Neutrophil (primary cell): ENCODE data around the gene WAPL.
A peak's percentile ranks its signal among the peaks of the same experiment; 100 is the strongest.

Experiments used
- H3K27ac ChIP-seq: fragments of 200-600 bp; sonication (generic); 2 replicates; pipeline ENCODE4 v1.5.1; 2016; ENCODE audit warnings: mild to moderate bottlenecking, moderate library complexity
- H3K27me3 ChIP-seq: fragments of 200-600 bp; sonication (generic); 2 replicates; pipeline ENCODE4 v1.6.0; 2016; ENCODE audit warnings: mild to moderate bottlenecking
- H3K36me3 ChIP-seq: fragments of 200-600 bp; sonication (generic); 2 replicates; pipeline ENCODE4 v1.5.1; 2017
- H3K4me1 ChIP-seq, 2 experiments: fragments of 200-600 bp in 1 of 2; sonication (generic) in 1 of 2; 1 replicate in 1 of 2; 2 replicates in 1 of 2; pipeline versions ENCODE4 v1.5.1 to v1.6.1; 2013 to 2016; ENCODE audit warnings: low read depth in 1 of 2, low read length in 1 of 2, mild to moderate bottlenecking in 1 of 2, moderate library complexity in 1 of 2; ENCODE audit not compliant: control insufficient read depth in 1 of 2, insufficient read depth in 1 of 2
- H3K4me3 ChIP-seq, 2 experiments: fragments of 200-600 bp in 1 of 2; sonication (generic) in 1 of 2; 1 replicate in 1 of 2; 2 replicates in 1 of 2; pipeline ENCODE4 v1.5.1; 2013 to 2016; ENCODE audit warnings: low read depth in 1 of 2, low read length in 1 of 2, mild to moderate bottlenecking in 1 of 2, moderate library complexity in 1 of 2
- H3K9me3 ChIP-seq: fragments of 200-600 bp; sonication (generic); 2 replicates; pipeline ENCODE4 v1.5.1; 2016
- TF ChIP-seq, protein P1 (sequence below): fragments of 200-600 bp; sonication (generic); IDR thresholded peaks from 2 replicates; pipeline ENCODE4 v1.5.1; 2016; ENCODE audit warnings: antibody characterized with exemption

The WAPL gene

GRCh38 chr10:86443069-86443468, 78.5 kb downstream of the WAPL start:
- TF ChIP-seq, protein P1, sequence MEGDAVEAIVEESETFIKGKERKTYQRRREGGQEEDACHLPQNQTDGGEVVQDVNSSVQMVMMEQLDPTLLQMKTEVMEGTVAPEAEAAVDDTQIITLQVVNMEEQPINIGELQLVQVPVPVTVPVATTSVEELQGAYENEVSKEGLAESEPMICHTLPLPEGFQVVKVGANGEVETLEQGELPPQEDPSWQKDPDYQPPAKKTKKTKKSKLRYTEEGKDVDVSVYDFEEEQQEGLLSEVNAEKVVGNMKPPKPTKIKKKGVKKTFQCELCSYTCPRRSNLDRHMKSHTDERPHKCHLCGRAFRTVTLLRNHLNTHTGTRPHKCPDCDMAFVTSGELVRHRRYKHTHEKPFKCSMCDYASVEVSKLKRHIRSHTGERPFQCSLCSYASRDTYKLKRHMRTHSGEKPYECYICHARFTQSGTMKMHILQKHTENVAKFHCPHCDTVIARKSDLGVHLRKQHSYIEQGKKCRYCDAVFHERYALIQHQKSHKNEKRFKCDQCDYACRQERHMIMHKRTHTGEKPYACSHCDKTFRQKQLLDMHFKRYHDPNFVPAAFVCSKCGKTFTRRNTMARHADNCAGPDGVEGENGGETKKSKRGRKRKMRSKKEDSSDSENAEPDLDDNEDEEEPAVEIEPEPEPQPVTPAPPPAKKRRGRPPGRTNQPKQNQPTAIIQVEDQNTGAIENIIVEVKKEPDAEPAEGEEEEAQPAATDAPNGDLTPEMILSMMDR, result no peak
- Histone ChIP-seq H3K4me3 (no peak overlapping the region), H3K27me3 (no peaks in the 10 kb centered on the region), H3K4me1 (peaks cover 14 to 22% of the 10 kb centered on the region in 2 experiments), H3K27ac (no peak overlapping the region), H3K9me3 (no peaks in the 10 kb centered on the region), H3K36me3 (peaks cover 81% of the 10 kb centered on the region)

DNA sequence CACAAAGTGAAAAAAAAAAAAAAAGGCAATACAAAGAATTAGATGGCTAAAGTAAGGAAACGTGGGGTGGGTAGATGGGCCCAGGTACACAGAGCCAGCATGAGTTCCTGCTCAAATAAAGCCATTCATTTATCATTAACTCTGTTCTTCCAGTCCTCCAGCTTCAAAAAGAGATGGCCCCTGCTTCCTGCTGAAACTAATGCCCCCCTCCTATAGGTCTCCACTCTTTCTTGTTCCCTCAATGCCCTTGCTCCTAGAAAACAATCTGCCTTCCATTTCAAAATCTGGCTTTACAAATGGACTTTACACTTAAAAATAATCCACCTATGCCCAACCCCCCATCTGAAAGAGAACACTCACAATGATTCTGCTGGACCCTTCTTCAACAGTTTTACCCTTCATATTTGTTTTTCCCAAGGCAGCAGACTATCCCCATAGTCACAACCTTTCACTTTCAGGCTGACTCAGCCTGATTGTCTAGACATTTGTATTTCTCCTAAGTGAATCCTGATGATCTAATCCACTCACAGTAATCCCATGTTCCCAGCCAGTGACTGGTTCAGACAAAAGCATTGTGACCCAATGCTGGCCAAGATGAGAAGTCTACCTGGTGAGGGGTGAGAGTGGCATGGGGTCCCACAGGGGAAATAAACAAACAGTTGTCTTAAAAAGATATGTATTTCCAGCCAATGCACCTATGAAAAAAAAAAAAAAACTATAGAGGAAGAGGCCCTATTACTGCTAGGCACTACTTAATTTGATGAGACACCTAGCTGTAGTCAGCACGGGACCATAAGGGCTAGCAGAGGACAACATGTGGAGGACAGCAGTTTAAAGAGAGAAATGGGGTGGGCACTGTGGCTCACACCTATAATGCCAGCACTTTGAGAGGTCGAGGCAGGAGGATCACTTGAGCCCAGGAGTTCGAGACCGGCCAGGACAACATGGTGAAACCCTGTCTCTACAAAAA, 80.4 kb downstream of the WAPL start:
- no peaks in the 10 kb centered on the region for H3K27me3 ChIP-seq
- H3K27ac ChIP-seq, result no peak overlapping the region
- H3K36me3 ChIP-seq, result peaks cover 91% of the 10 kb centered on the region
- TF ChIP-seq, protein P1, result no peak
- H3K4me1 ChIP-seq, result peaks cover 10 to 13% of the 10 kb centered on the region in 2 experiments
- H3K9me3 ChIP-seq, result no peaks in the 10 kb centered on the region
- H3K4me3 ChIP-seq, result no peak overlapping the region

DNA sequence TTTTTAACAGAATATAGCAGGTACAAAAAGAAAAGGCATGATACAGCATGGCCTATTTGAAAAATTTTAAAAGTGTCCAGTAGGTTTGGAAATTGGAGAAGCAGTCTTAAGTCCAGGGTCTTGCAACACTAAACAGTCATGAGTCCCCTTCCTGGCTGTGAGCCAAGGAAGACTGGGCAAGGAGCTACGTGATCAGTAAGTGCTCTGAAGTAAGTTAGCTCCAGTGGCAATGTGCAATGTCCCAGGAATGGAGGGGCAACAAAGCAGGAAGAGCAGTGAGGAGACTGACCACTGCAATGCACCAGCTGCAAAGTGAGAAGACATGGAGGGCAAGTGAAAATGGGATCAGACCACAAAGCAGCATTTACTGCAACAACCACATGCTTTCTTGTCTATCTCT, 82.0 kb downstream of the WAPL start:
- Histone ChIP-seq H3K9me3 (no peaks in the 10 kb centered on the region), H3K27me3 (no peaks in the 10 kb centered on the region), H3K36me3 (peaks cover 92% of the 10 kb centered on the region), H3K4me1 (peaks cover 10 to 13% of the 10 kb centered on the region in 2 experiments), H3K4me3 (no peak overlapping the region), H3K27ac (peak overlapping the region; percentile 60)
- TF ChIP-seq, protein P1, result no peak

DNA sequence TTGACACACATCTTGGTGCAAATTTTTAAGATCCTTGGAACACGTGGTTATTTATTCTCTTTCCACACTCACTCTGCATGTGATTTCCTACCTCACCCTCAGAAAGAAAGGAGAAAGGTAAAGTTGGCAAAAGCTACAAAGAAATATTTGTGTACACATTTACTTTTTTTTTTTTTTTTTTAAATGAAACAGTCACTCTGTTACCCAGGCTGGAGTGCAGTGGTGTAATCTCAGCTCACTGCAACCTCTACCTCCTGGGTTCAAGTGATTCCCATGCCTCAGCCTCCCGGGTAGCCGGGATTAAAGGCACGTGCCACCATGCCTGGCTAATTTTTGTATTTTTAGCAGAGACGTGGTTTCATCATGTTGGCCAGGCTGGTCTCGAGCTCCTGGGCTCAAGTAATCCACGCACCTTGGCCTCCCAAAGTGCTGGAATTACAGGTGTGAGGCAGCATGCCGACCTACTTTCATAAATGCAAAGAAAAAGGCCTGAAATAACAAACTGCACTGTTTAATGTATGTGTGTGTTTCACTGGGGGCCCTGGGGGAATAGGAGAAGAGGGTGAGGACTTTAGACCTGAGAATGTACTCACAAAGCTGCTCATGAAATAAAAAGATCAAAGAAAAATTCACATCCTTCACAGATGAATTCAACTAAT, 83.4 kb downstream of the WAPL start:
- TF ChIP-seq, protein P1, result no peak
- Histone ChIP-seq H3K4me3 (no peak overlapping the region), H3K36me3 (peaks cover 86% of the 10 kb centered on the region), H3K4me1 (peaks cover 10 to 13% of the 10 kb centered on the region in 2 experiments), H3K27me3 (no peaks in the 10 kb centered on the region), H3K27ac (no peak overlapping the region), H3K9me3 (no peaks in the 10 kb centered on the region)

- no peaks in the 10 kb centered on the region for H3K27me3 ChIP-seq
- peaks cover 10 to 13% of the 10 kb centered on the region in 2 experiments for H3K4me1 ChIP-seq
- TF ChIP-seq, protein P1, result no peak
- no peak overlapping the region for H3K4me3 ChIP-seq
- no peaks in the 10 kb centered on the region for H3K9me3 ChIP-seq
- no peak overlapping the region for H3K27ac ChIP-seq
- H3K36me3 ChIP-seq, result peaks cover 80% of the 10 kb centered on the region
Observed at GRCh38 chr10:86437447-86437846, 84.1 kb downstream of the WAPL start.
